HCT116 (cell line): ENCODE data around the gene FGD3. TPM values are rescaled to one million over a fixed set of nuclear protein-coding genes. Genes with fewer than 3 reads are reported as not detected.

Source experiments
- ATAC-seq: fragments of 200-7000 bp; cut with Tn5 transposase; 2 replicates; pipeline ENCODE4 v1.9.1; 2020; ENCODE audit warnings: mild to moderate bottlenecking, moderate library complexity
- BruUV-seq: library from RNA; stranded (reverse); fragments of 400-500 nt; replicated peaks from 2 replicates; lab custom pipeline; 2021; lab: Mats Ljungman, UMichigan
- CTCF ChIA-PET: fragments of 300-600 bp; sonication (Branson Sonifier 250); formaldehyde crosslinking; loops from one replicate; lab custom pipeline; 2021; ENCODE audit warnings: antibody characterized with exemption; lab: Charles Lee
- POLR2A ChIA-PET: fragments of 300-600, 350-600 bp; sonication (Branson Sonifier 250); formaldehyde crosslinking; loops from one replicate; lab custom pipeline; 2021; ENCODE audit warnings: antibody characterized with exemption; lab: Charles Lee
- RAD21 ChIA-PET, 2 experiments: fragments of 300-600 bp; sonication (Branson Sonifier 250); formaldehyde crosslinking; loops; one replicate each; lab custom pipeline; 2023; ENCODE audit warnings: low total read pairs in 2 of 2; ENCODE audit not compliant: uncharacterized antibody in 2 of 2, unreplicated experiment in 2 of 2, low non-redundant PET in 1 of 2; lab: Charles Lee
- DNase-seq: peaks from one replicate; pipeline ENCODE4 v3.0.0-alpha.2; 2010; ENCODE audit warnings: low read depth, low spot score
- H2AFZ ChIP-seq: fragments of 200-600 bp; shearing (Covaris generic), sonication (generic); 2 replicates; pipeline ENCODE4 v1.6.1; 2017; ENCODE audit warnings: low read depth, mixed run types, mixed read lengths, antibody characterized with exemption, low read length; ENCODE audit not compliant: poor library complexity, severe bottlenecking
- H3K27ac ChIP-seq: 2 replicates; pipeline ENCODE4 v1.5.1; 2012; ENCODE audit warnings: low read depth, low read length
- H3K27me3 ChIP-seq: fragments of 200-600 bp; sonication (generic); 2 replicates; pipeline ENCODE4 v1.6.1; 2016; ENCODE audit warnings: mixed run types, low read length, mixed read lengths; ENCODE audit not compliant: insufficient read depth
- H3K36me3 ChIP-seq, 2 experiments: fragments of 200-500 bp in 1 of 2; fragments of 200-600 bp in 1 of 2; sonication (Bioruptor generic) in 1 of 2; sonication (generic) in 1 of 2; 2 replicates each; pipeline versions ENCODE4 v1.5.1 to v1.6.1; 2014 to 2016; ENCODE audit warnings: low read length in 2 of 2, inconsistent platforms in 1 of 2, mixed read lengths in 1 of 2, mixed run types in 1 of 2; ENCODE audit not compliant: insufficient read depth in 2 of 2, control insufficient read depth in 1 of 2
- H3K4me1 ChIP-seq, 2 experiments: fragments of 200-600 bp in 1 of 2; sonication (generic) in 1 of 2; 2 replicates each; pipeline versions ENCODE4 v1.5.1 to v1.6.1; 2012 to 2017; ENCODE audit warnings: low read length in 2 of 2, inconsistent platforms in 1 of 2, mild to moderate bottlenecking in 1 of 2, mixed read lengths in 1 of 2, mixed run types in 1 of 2, moderate library complexity in 1 of 2; ENCODE audit not compliant: insufficient read depth in 2 of 2, control insufficient read depth in 1 of 2
- H3K4me2 ChIP-seq: fragments of 200-600 bp; sonication (generic); 2 replicates; pipeline ENCODE4 v1.6.1; 2017; ENCODE audit warnings: mixed run types, low read length, mixed read lengths
- H3K4me3 ChIP-seq, 2 experiments: fragments of 200-600 bp in 1 of 2; sonication (generic) in 1 of 2; replicated peaks in 1 of 2; 2 replicates each; pipeline ENCODE4 v1.5.1; 2011 to 2016; ENCODE audit warnings: low read length in 2 of 2, control low read depth in 1 of 2, low read depth in 1 of 2, mild to moderate bottlenecking in 1 of 2, mixed read lengths in 1 of 2, mixed run types in 1 of 2
- H3K79me2 ChIP-seq: fragments of 200-600 bp; sonication (generic); 2 replicates; pipeline ENCODE4 v1.6.1; 2017; ENCODE audit warnings: mild to moderate bottlenecking, mixed run types, low read length, moderate library complexity, mixed read lengths; ENCODE audit not compliant: insufficient read depth
- H3K9ac ChIP-seq: fragments of 200-600 bp; sonication (generic); 2 replicates; pipeline ENCODE4 v1.6.1; 2016; ENCODE audit warnings: low read length, mixed read lengths
- H3K9me2 ChIP-seq: fragments of 200-600 bp; sonication (generic), shearing (Covaris generic); 2 replicates; pipeline ENCODE4 v1.6.1; 2017; ENCODE audit warnings: mixed run types, mild to moderate bottlenecking, moderate library complexity; ENCODE audit not compliant: insufficient read depth
- H3K9me3 ChIP-seq, 2 experiments: fragments of 200-500 bp in 1 of 2; fragments of 200-600 bp in 1 of 2; sonication (Bioruptor generic) in 1 of 2; sonication (generic) in 1 of 2; 2 replicates each; pipeline ENCODE4 v1.6.1; 2014 to 2017; ENCODE audit warnings: low read length in 2 of 2, mixed read lengths in 2 of 2, inconsistent platforms in 1 of 2, low read depth in 1 of 2, mild to moderate bottlenecking in 1 of 2, mixed run types in 1 of 2, moderate library complexity in 1 of 2; ENCODE audit not compliant: control insufficient read depth in 1 of 2, insufficient read depth in 1 of 2
- H4K20me1 ChIP-seq: fragments of 200-600 bp; sonication (generic), shearing (Covaris generic); 2 replicates; pipeline ENCODE4 v1.6.1; 2017; ENCODE audit warnings: mixed run types, mild to moderate bottlenecking, moderate library complexity; ENCODE audit not compliant: insufficient read depth
- CBX3 ChIP-seq: IDR thresholded peaks from 2 replicates; pipeline ENCODE4 v1.6.1; 2012; ENCODE audit warnings: low read depth
- CEBPB ChIP-seq: IDR thresholded peaks from 2 replicates; pipeline ENCODE4 v1.6.1; 2012; ENCODE audit warnings: low read depth
- EGR1 ChIP-seq: IDR thresholded peaks from 2 replicates; pipeline ENCODE4 v1.6.1; 2012; ENCODE audit warnings: low read depth
- ELF1 ChIP-seq: IDR thresholded peaks from 2 replicates; pipeline ENCODE4 v1.6.1; 2012; ENCODE audit warnings: low read depth, borderline replicate concordance
- EZH2 ChIP-seq: fragments of 200-600 bp; sonication (generic); IDR thresholded peaks from 2 replicates; pipeline ENCODE4 v1.6.1; 2017; ENCODE audit warnings: antibody characterized with exemption, mixed run types
- EZH2phosphoT487 ChIP-seq: fragments of 200-600 bp; IDR thresholded peaks from 2 replicates; pipeline ENCODE4 v1.6.1; 2018; ENCODE audit warnings: antibody characterized with exemption, borderline replicate concordance
- FOSL1 ChIP-seq: IDR thresholded peaks from 2 replicates; pipeline ENCODE4 v1.6.1; 2012; ENCODE audit warnings: low read depth
- JUND ChIP-seq: IDR thresholded peaks from 2 replicates; pipeline ENCODE4 v1.6.1; 2012
- POLR2AphosphoS5 ChIP-seq: IDR thresholded peaks from 2 replicates; pipeline ENCODE4 v1.6.1; 2011; ENCODE audit warnings: mild to moderate bottlenecking, low read depth, low read length, moderate library complexity
- SIN3A ChIP-seq: IDR thresholded peaks from 2 replicates; pipeline ENCODE4 v1.6.1; 2012; ENCODE audit warnings: low read depth
- SRF ChIP-seq: IDR thresholded peaks from 2 replicates; pipeline ENCODE4 v1.6.1; 2012; ENCODE audit warnings: low read depth
- YY1 ChIP-seq: IDR thresholded peaks from 2 replicates; pipeline ENCODE4 v1.6.1; 2011; ENCODE audit warnings: low read length, low read depth, moderate library complexity, mild to moderate bottlenecking; ENCODE audit not compliant: insufficient replicate concordance; ENCODE audit errors: extremely low read depth
- ZFX ChIP-seq: fragments of 450-650 bp; IDR thresholded peaks from 2 replicates; pipeline ENCODE4 v1.6.1; 2017
- intact Hi-C: fragments of 100-400 bp; cut with micrococcal nuclease; formaldehyde crosslinking; loops from 2 replicates; pipeline ENCODE4 v1.10.0; 2022
- total RNA-seq: library from RNA; stranded (reverse); gene quantifications from one replicate; pipeline ENCODE4 v1.2.1, GENCODE V29; 2021; ENCODE audit not compliant: unreplicated experiment
- TF ChIP-seq, protein P1 (sequence below): IDR thresholded peaks from 2 replicates; pipeline ENCODE4 v1.6.1; 2011; ENCODE audit warnings: mild to moderate bottlenecking, low read length, moderate library complexity; ENCODE audit not compliant: insufficient replicate concordance; ENCODE audit errors: extremely low read depth
- TF ChIP-seq, protein P2 (sequence below): IDR thresholded peaks from 2 replicates; pipeline ENCODE4 v1.6.1; 2012; ENCODE audit warnings: low read depth
- TF ChIP-seq, protein P3 (sequence below), 3 experiments: fragments of 200-600 bp in 1 of 3; sonication (generic) in 1 of 3; IDR thresholded peaks in 2 of 3; conservative IDR thresholded peaks in 1 of 3; 2 replicates each; pipeline ENCODE4 v1.5.1; 2012 to 2017; ENCODE audit warnings: low read depth in 2 of 3, low read length in 2 of 3, antibody characterized with exemption in 1 of 3, borderline replicate concordance in 1 of 3, control low read depth in 1 of 3, mild to moderate bottlenecking in 1 of 3, mixed read lengths in 1 of 3, mixed run types in 1 of 3, moderate library complexity in 1 of 3; ENCODE audit not compliant: insufficient read depth in 1 of 3

The FGD3 gene
- total RNA-seq, 1 experiment from 2014 or later, result 3.3 TPM

DNA sequence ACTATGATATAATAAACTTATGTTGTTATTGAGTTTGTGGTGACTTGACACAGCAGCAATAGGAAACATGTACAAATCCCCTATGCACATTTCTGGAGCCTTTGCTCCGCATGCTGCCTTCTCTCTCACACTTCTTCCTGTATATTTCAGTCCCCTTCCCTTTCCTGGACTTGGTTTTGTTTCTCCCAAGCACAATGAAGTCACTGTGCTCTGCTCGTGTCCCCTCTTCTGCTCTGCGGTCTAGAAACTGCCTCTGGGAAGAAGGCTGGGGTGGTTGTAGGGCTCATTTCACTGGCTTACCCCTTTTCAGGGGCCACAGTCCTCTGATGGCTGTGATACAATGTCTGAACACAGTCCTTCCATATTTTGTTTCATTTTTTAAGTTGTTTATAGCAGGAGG, 15.7 kb upstream of the FGD3 start:
- H3K27ac ChIP-seq, result no peak overlapping the region
- no peak for DNase-seq
- no peak for TF ChIP-seq JUND
- TF ChIP-seq, protein P1, sequence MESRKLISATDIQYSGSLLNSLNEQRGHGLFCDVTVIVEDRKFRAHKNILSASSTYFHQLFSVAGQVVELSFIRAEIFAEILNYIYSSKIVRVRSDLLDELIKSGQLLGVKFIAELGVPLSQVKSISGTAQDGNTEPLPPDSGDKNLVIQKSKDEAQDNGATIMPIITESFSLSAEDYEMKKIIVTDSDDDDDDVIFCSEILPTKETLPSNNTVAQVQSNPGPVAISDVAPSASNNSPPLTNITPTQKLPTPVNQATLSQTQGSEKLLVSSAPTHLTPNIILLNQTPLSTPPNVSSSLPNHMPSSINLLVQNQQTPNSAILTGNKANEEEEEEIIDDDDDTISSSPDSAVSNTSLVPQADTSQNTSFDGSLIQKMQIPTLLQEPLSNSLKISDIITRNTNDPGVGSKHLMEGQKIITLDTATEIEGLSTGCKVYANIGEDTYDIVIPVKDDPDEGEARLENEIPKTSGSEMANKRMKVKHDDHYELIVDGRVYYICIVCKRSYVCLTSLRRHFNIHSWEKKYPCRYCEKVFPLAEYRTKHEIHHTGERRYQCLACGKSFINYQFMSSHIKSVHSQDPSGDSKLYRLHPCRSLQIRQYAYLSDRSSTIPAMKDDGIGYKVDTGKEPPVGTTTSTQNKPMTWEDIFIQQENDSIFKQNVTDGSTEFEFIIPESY, result no peak
- no peak for TF ChIP-seq EZH2phosphoT487
- no peak for TF ChIP-seq EZH2
- no peak for TF ChIP-seq SRF
- TF ChIP-seq POLR2AphosphoS5, result no peak
- TF ChIP-seq, protein P2, sequence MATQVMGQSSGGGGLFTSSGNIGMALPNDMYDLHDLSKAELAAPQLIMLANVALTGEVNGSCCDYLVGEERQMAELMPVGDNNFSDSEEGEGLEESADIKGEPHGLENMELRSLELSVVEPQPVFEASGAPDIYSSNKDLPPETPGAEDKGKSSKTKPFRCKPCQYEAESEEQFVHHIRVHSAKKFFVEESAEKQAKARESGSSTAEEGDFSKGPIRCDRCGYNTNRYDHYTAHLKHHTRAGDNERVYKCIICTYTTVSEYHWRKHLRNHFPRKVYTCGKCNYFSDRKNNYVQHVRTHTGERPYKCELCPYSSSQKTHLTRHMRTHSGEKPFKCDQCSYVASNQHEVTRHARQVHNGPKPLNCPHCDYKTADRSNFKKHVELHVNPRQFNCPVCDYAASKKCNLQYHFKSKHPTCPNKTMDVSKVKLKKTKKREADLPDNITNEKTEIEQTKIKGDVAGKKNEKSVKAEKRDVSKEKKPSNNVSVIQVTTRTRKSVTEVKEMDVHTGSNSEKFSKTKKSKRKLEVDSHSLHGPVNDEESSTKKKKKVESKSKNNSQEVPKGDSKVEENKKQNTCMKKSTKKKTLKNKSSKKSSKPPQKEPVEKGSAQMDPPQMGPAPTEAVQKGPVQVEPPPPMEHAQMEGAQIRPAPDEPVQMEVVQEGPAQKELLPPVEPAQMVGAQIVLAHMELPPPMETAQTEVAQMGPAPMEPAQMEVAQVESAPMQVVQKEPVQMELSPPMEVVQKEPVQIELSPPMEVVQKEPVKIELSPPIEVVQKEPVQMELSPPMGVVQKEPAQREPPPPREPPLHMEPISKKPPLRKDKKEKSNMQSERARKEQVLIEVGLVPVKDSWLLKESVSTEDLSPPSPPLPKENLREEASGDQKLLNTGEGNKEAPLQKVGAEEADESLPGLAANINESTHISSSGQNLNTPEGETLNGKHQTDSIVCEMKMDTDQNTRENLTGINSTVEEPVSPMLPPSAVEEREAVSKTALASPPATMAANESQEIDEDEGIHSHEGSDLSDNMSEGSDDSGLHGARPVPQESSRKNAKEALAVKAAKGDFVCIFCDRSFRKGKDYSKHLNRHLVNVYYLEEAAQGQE, result no peak
- TF ChIP-seq ELF1, result no peak
- TF ChIP-seq, protein P3, sequence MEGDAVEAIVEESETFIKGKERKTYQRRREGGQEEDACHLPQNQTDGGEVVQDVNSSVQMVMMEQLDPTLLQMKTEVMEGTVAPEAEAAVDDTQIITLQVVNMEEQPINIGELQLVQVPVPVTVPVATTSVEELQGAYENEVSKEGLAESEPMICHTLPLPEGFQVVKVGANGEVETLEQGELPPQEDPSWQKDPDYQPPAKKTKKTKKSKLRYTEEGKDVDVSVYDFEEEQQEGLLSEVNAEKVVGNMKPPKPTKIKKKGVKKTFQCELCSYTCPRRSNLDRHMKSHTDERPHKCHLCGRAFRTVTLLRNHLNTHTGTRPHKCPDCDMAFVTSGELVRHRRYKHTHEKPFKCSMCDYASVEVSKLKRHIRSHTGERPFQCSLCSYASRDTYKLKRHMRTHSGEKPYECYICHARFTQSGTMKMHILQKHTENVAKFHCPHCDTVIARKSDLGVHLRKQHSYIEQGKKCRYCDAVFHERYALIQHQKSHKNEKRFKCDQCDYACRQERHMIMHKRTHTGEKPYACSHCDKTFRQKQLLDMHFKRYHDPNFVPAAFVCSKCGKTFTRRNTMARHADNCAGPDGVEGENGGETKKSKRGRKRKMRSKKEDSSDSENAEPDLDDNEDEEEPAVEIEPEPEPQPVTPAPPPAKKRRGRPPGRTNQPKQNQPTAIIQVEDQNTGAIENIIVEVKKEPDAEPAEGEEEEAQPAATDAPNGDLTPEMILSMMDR (IDR thresholded peaks at IDR 0.05 in 2 of 3, conservative IDR thresholded peaks at IDR 0.05 in 1 of 3; ENCODE audit: borderline replicate concordance in 1 of 3, insufficient read depth in 1 of 3, low read depth in 2 of 3, low read length in 2 of 3), result no peak
- TF ChIP-seq CEBPB, result no peak
- no peak for TF ChIP-seq CBX3
- TF ChIP-seq ZFX, result no peak
- no peak for TF ChIP-seq YY1
- no peak for TF ChIP-seq SIN3A
- no peak for TF ChIP-seq EGR1
- TF ChIP-seq FOSL1, result no peak
- TF ChIP-seq, all 23 proteins: peak for 0
- no peaks in the 10 kb centered on the region for H3K79me2 ChIP-seq
- H3K9ac ChIP-seq, result no peak overlapping the region
- no peaks in the 10 kb centered on the region for H3K27me3 ChIP-seq
- H3K4me2 ChIP-seq, result no peak overlapping the region
- H3K4me3 ChIP-seq, result no peak overlapping the region
- RAD21 ChIA-PET, result no interaction called here
- no TSS peak for BruUV-seq
- H3K36me3 ChIP-seq, result no peaks in the 10 kb centered on the region
- CTCF ChIA-PET, result no interaction called here
- no peak for ATAC-seq
- peaks cover 0 to 12% of the 10 kb centered on the region in 2 experiments; a peak in 2 of 4 replicates for H3K4me1 ChIP-seq
- no peaks in the 10 kb centered on the region for H3K9me2 ChIP-seq
- H2AFZ ChIP-seq, result no peak overlapping the region
- POLR2A ChIA-PET, result no interaction called here
- no peaks in the 10 kb centered on the region for H4K20me1 ChIP-seq
- intact Hi-C loops, result no loop called here
- no peaks in the 10 kb centered on the region for H3K9me3 ChIP-seq
